Epidermal melanocyte (primary cell): ENCODE results near the gene ARL4D.
"Not testable (repeated sequence)": the region's sequence is repeated elsewhere in the genome, so short reads cannot be mapped to it uniquely, and the experiment has no call there.

Experiments
- DNase-seq: peaks from one replicate; pipeline ENCODE4 v3.0.0; 2011; ENCODE audit warnings: low spot score; ENCODE audit not compliant: insufficient read length

Gene ARL4D

GRCh38 chr17:43368740-43369506 is 29.9 kb upstream of the ARL4D start:
- peak; percentile 35 for DNase-seq

DNA sequence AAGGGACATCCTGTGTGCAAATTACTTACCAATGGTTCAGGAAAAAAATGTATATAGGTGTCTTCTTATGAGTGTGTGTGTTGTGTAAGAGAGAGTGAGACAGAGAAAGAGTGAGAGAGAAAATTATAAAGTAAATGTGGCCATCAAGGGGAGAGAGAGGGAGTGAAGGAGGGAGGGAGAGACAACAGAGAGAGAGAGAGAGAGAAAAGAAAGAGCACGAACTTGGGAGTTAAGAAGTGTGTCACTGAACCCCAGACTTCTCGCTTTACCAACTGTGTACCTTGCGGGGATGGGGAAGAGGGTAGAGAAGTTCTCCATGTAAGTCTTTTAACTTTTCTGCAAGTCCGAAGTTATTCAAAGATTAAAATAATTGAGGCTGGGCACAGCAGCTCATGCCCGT is 28.8 kb upstream of the ARL4D start:
- DNase-seq: no peak

- DNase-seq: no peak
Observed at GRCh38 chr17:43371227-43371821, 27.5 kb upstream of the ARL4D start.

DNA sequence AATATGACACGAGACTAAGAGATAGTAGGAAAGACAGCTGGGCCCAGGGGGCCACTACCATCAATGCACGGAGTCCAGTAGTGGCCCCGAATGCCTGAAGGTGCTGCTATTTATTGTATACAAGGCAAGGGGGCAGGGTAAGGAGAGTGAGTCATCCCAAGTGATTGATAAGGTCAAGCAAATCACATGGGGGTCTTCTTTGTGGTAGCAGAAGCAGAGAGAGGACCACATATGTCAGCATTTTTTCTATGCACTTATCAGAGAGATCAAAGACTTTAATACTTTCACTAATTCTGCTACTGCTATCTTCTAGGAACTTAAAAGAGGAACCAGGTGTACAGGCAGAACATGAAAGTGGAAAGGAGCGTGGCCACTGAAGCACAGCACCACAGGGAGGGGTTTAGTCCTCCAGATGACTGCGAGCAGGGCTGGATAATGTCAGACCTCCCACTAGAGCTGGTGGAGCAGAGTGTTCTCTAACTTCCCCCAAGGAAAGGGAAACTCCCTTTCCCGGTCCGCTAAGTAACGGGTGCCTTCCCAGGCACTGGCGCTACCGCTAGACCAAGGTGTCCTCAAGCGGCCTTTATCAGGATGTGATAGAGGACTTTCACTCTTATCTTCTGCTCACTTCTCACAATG is 26.4 kb upstream of the ARL4D start:
- no peak for DNase-seq

GRCh38 chr17:43373356-43373755 is 25.4 kb upstream of the ARL4D start:
- no peak for DNase-seq

- DNase-seq: not testable (repeated sequence)
Observed at GRCh38 chr17:43375915-43376314, 22.9 kb upstream of the ARL4D start.

DNA sequence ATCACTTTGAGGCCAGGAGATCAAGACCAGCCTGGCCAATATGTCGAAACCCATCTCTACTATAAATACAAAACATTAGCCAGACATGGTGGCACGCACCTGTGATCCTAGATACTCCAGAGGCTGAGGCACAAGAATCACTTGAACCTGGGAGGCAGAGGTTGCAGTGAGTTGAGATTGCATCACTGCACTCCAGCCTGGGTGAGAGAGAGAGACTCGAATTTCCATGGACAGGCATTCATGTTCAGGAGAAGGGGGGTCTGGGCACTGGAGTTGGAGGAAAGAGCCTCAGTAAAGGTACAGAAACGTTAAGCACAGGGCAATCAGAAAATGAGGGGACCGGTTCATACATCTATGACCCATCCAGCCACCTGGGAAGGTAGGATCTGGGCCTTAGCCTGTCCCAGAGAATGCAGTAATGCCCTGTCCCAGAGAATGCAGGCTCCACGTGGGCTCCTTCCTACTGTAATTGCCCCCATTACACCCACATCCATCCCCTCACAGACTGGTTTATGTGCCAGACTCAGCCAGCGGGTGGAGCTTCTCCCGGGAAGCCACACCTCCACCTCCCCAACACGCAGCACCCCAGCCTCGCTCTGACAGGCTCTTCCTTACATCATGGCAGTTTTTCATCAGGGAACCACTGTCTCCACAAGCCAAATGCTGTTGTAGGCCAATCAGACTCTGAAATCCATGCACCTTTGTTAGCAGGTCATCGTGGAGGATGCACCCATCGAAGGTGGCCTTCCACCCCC is 21.6 kb upstream of the ARL4D start:
- no peak for DNase-seq

- no peak for DNase-seq
Observed at GRCh38 chr17:43378766-43379165, 20.0 kb upstream of the ARL4D start.

- no peak for DNase-seq
Observed at GRCh38 chr17:43380307-43380706, 18.5 kb upstream of the ARL4D start.

GRCh38 chr17:43381204-43381603 is 17.6 kb upstream of the ARL4D start:
- DNase-seq: no peak

DNA sequence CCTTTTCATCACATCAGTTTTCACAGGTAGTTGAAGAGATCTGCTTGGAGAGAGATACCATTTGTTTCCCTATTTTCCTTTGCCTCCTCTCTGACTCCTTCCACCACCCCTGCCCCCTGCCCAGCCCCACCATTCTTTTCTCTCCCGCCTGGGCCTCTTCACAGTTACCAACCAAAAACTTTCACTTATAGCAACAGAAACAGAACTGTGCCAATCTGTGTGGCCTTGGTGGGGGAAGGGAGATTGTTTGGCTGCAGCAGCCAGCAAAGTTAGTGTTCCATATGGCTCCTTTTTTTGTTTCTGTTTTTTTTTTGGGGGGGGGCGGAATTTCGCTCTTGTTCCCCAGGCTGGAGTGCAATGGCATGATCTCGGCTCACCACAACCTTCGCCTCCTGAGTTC is 17.2 kb upstream of the ARL4D start:
- no peak for DNase-seq

GRCh38 chr17:43382776-43383175 is 16.0 kb upstream of the ARL4D start:
- DNase-seq: no peak

- DNase-seq: no peak
Observed at GRCh38 chr17:43383372-43383771, 15.4 kb upstream of the ARL4D start.

- DNase-seq: no peak
Observed at GRCh38 chr17:43383826-43384475, 14.8 kb upstream of the ARL4D start.

GRCh38 chr17:43384476-43384862 is 14.3 kb upstream of the ARL4D start:
- DNase-seq: no peak

GRCh38 chr17:43385046-43385831 is 13.6 kb upstream of the ARL4D start:
- no peak for DNase-seq

DNA sequence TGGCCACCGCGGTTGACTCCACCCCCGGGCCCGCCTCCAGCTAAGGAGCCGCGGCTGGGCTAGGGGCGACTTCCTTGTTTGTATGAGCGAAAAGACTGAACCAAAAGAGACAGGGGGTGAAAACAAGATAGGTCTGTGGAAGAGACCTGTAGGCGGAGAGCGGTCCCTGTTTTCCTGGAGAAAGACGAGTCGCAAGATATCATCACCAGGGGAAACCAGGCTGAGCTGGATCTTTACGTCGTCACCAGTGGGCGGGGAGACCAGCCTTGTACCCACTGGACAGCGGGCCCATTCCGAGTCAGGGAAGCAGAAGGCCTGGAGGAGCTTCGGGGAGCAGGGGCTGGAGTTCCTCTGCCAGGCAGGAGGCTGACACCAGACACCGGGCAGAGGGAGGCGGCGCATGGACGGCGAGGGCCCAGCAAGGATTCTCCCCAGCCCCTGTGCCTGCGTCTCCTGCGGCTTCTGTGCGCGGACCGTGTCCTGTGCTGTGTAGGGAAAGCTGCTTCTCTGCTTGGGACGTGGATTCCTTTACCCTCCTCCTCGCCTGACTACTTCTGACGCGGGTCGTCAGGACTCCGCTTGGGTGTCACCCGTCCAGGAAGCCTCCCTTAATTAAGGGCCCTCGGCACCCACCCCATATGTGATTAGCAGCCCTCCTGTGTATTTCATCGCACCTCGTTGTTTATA is 10.3 kb upstream of the ARL4D start:
- DNase-seq: no peak

GRCh38 chr17:43389046-43389947 is 9.5 kb upstream of the ARL4D start:
- DNase-seq: no peak

DNA sequence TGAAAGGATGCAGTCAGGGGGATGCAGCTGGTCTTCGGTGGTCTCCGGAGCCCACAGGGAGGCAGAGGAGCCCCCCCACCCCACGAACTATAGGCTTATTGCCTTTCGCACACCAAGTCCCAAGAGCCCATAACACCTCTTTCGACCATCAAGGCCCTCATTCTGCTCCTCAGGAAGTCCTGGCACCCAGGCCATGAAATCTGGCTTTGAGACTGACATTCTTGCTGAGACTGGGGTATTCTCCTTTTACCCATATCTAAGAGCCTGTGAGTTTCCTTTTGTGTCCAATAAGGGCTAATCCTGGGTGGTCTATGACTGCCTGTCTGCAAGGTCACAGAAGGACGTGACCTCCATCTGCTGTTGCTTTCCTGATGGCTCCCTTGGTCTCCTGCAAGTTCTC is 6.4 kb upstream of the ARL4D start:
- DNase-seq: no peak
